Fibroblast of mammary gland (primary cell): ENCODE data around the gene KHDC3L.

Experiments
- DNase-seq: peaks from one replicate; pipeline ENCODE4 v3.0.0-alpha.2; 2010; ENCODE audit warnings: low read depth
- H3K4me3 ChIP-seq: 2 replicates; pipeline ENCODE4 v1.5.1; 2011; ENCODE audit warnings: low read depth, mild to moderate bottlenecking, low read length, moderate library complexity; ENCODE audit not compliant: control insufficient read depth
- TF ChIP-seq, protein P1 (sequence below): conservative IDR thresholded peaks from 2 replicates; pipeline ENCODE4 v1.5.1; 2011; ENCODE audit warnings: low read depth, low read length, inconsistent platforms; ENCODE audit not compliant: control insufficient read depth, insufficient read depth

KHDC3L gene

DNA sequence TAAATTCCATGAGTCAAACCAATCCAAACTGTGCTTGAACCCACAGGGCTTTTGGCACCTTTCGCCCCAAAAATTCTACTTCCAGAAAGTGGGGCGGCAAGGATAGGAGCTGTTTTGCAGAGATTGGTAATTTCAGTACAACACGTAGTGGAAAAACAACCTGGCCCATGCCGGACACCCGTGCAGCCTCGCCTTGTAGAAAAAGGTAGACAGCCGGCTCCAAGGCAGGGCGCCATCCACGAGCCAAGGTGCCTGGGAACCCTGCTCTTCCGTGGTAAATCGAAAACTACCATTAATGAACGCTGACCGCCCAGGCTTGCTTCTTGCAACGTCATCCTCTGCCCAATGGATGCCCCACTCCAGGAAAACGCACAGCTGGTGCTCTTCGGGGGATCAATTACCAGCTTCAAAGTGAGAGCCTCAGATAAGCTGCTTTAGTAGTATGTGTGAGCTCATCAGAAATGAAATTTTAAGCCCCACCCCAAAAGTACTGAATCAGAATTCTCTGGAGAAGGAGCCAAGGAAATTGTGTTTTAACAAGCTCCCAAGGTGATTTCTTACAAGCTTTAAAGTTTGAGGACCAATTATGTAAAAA lies 5.4 kb downstream of the KHDC3L start:
- no peak overlapping the region for H3K4me3 ChIP-seq
- TF ChIP-seq, protein P1, sequence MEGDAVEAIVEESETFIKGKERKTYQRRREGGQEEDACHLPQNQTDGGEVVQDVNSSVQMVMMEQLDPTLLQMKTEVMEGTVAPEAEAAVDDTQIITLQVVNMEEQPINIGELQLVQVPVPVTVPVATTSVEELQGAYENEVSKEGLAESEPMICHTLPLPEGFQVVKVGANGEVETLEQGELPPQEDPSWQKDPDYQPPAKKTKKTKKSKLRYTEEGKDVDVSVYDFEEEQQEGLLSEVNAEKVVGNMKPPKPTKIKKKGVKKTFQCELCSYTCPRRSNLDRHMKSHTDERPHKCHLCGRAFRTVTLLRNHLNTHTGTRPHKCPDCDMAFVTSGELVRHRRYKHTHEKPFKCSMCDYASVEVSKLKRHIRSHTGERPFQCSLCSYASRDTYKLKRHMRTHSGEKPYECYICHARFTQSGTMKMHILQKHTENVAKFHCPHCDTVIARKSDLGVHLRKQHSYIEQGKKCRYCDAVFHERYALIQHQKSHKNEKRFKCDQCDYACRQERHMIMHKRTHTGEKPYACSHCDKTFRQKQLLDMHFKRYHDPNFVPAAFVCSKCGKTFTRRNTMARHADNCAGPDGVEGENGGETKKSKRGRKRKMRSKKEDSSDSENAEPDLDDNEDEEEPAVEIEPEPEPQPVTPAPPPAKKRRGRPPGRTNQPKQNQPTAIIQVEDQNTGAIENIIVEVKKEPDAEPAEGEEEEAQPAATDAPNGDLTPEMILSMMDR = no peak
- DNase-seq = no peak

GRCh38 chr6:73368675-73369074 lies 6.2 kb downstream of the KHDC3L start:
- no peak overlapping the region for H3K4me3 ChIP-seq
- TF ChIP-seq, protein P1 = no peak
- DNase-seq = no peak

DNA sequence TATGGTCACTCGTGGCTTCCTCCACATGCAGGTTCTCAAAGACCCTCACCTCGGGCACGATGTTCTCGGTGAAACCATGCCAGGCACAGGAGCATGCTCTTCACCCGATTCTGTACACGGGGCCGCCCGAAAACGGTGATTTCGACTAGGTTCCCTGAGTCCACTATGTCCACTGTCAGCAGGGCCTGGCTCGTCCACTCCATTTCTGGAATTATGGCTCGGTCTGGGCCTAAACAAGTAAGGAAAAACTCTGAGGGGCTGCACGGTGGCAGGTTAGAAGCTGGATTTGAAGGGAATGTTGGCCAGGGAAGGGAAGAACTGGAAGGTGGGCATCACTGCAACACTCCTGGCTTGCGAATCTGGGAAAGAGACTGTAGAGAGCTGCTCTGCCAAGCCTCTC lies 6.7 kb downstream of the KHDC3L start:
- H3K4me3 ChIP-seq = no peak overlapping the region
- no peak for DNase-seq
- TF ChIP-seq, protein P1 = no peak

DNA sequence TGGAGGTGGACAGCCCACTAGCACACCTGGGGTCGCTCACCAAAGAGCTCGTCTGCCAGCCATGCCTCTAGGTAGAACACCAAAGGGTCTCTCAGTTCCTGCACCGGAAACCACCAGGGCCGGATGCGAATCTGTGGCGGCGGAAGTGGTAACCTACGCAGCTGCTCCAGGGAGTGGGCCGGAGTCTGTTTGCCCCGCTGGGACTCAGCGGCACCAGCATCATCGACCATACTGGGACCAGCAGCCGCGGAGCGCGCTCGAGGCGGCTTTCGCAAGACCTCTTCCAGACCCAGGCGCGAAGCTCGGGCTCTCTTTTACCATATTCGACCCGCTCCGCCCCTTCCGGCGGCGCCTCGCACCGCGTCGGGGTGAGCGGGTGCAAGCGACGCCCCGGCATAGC lies 7.1 kb downstream of the KHDC3L start, which contains the start of gene OOEP:
Gene OOEP, minus strand, starts transcription at position 335 of the 400 bp plus-strand sequence. Its CDS starts 105 bp downstream, at position 230.
- TF ChIP-seq, protein P1 = no peak
- H3K4me3 ChIP-seq = no peak within 1 kb of the TSS
- no peak for DNase-seq

GRCh38 chr6:73371984-73372383 lies 9.5 kb downstream of the KHDC3L start:
- TF ChIP-seq, protein P1 = no peak
- H3K4me3 ChIP-seq = no peak overlapping the region
- DNase-seq = no peak

DNA sequence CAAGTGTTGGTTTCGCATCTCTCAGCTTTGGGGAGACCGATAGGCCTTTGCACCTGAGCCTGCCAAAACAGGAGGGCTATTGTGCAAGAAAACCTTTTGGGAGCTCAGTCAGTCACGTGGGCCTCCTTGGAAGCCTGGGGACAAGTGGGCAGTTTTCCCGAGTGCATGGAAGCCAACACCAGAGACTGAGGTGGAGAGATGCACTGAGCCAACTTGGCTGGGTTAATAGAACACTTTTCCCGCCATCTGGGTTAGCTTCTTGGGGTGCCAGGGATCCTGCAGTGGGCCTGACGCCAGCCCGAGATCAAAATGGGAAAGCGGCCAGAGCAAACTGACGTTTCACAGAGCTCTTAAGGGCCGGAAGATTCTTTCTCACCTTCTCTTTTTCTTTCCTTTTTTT lies 10.1 kb downstream of the KHDC3L start:
- DNase-seq = no peak
- no peak overlapping the region for H3K4me3 ChIP-seq
- TF ChIP-seq, protein P1 = no peak

GRCh38 chr6:73375216-73375615 lies 12.8 kb downstream of the KHDC3L start:
- no peak for DNase-seq
- H3K4me3 ChIP-seq = no peak overlapping the region
- TF ChIP-seq, protein P1 = no peak
